ENCODE measurements around the gene HOXA2.
A peak's percentile ranks its signal among the peaks of the same experiment; 100 is the strongest.

Gene HOXA2

DNA sequence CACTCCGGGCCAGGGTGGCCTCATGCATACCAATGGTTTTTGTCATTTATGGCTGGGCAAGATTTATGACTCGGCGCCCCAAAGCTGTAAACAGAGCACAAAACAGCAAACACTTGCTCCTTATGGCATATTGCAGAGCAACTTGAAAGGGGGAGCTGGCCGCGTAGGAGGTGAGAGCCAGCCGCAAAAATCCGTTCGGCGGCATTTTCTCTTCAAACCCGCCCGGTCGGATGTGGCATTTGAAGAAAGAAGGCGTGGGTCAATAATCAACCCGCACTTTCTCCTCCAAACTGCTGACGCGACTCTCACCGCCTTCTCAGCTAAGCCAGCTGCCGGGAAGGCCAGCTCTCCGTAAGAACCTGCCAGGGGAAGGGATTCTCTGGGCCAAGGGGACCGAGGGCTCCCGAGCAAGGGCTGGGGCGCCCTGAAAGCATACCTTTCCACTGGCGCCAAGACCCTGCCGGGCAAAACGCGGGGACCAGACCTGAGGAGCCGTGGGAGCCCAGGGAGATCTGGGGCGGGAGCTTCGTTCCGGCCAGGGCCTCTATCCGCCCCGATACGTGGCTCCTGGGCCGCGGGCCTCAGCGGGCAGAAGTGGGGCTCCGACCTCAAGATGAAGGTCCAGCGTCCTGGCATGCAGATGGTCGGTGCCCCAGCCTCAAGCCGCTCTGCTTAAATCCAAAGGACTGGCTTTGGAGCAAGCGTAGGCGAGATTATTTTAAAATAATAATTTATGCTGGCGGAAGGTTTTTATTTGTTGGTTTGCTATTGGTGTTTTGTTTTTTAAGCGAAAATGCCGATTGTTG is 12.9 kb upstream of the HOXA2 start (continued):
- TF ChIP-seq ZBTB1 (tag by site-specific recombination; IDR thresholded peaks at IDR 0.05) = no peak
- peak; percentile 60; the same call in 1 of the 2 replicates for TF ChIP-seq ZNF600 (tag by site-specific recombination; IDR thresholded peaks at IDR 0.05)
- 0 out of 2 replicates have a peak, but pooled peaks have one; percentile 5 for TF ChIP-seq ZNF335 (tag by site-specific recombination; conservative IDR thresholded peaks at IDR 0.05)
- TF ChIP-seq ZNF521 (tag by site-specific recombination; IDR thresholded peaks at IDR 0.05) = no peak
- TF ChIP-seq BCL11B (tag by site-specific recombination; IDR thresholded peaks at IDR 0.05; ENCODE audit: low read depth) = no peak
- TF ChIP-seq PRDM2 (tag by site-specific recombination; IDR thresholded peaks at IDR 0.05; ENCODE audit: borderline replicate concordance) = no peak
- no peak for TF ChIP-seq ZNF837 (tag by site-specific recombination; IDR thresholded peaks at IDR 0.05)
- no peak for TF ChIP-seq GLI4 (tag by site-specific recombination; IDR thresholded peaks at IDR 0.05)
- TF ChIP-seq YY1 (tag by site-specific recombination; IDR thresholded peaks at IDR 0.05) = no peak
- TF ChIP-seq, protein P1, sequence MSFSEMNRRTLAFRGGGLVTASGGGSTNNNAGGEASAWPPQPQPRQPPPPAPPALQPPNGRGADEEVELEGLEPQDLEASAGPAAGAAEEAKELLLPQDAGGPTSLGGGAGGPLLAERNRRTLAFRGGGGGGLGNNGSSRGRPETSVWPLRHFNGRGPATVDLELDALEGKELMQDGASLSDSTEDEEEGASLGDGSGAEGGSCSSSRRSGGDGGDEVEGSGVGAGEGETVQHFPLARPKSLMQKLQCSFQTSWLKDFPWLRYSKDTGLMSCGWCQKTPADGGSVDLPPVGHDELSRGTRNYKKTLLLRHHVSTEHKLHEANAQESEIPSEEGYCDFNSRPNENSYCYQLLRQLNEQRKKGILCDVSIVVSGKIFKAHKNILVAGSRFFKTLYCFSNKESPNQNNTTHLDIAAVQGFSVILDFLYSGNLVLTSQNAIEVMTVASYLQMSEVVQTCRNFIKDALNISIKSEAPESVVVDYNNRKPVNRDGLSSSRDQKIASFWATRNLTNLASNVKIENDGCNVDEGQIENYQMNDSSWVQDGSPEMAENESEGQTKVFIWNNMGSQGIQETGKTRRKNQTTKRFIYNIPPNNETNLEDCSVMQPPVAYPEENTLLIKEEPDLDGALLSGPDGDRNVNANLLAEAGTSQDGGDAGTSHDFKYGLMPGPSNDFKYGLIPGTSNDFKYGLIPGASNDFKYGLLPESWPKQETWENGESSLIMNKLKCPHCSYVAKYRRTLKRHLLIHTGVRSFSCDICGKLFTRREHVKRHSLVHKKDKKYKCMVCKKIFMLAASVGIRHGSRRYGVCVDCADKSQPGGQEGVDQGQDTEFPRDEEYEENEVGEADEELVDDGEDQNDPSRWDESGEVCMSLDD (tag by site-specific recombination; IDR thresholded peaks at IDR 0.05) = peak; percentile 48
- no peak for TF ChIP-seq SCRT1 (tag by site-specific recombination; IDR thresholded peaks at IDR 0.05; ENCODE audit: borderline replicate concordance)
- TF ChIP-seq, protein P2, sequence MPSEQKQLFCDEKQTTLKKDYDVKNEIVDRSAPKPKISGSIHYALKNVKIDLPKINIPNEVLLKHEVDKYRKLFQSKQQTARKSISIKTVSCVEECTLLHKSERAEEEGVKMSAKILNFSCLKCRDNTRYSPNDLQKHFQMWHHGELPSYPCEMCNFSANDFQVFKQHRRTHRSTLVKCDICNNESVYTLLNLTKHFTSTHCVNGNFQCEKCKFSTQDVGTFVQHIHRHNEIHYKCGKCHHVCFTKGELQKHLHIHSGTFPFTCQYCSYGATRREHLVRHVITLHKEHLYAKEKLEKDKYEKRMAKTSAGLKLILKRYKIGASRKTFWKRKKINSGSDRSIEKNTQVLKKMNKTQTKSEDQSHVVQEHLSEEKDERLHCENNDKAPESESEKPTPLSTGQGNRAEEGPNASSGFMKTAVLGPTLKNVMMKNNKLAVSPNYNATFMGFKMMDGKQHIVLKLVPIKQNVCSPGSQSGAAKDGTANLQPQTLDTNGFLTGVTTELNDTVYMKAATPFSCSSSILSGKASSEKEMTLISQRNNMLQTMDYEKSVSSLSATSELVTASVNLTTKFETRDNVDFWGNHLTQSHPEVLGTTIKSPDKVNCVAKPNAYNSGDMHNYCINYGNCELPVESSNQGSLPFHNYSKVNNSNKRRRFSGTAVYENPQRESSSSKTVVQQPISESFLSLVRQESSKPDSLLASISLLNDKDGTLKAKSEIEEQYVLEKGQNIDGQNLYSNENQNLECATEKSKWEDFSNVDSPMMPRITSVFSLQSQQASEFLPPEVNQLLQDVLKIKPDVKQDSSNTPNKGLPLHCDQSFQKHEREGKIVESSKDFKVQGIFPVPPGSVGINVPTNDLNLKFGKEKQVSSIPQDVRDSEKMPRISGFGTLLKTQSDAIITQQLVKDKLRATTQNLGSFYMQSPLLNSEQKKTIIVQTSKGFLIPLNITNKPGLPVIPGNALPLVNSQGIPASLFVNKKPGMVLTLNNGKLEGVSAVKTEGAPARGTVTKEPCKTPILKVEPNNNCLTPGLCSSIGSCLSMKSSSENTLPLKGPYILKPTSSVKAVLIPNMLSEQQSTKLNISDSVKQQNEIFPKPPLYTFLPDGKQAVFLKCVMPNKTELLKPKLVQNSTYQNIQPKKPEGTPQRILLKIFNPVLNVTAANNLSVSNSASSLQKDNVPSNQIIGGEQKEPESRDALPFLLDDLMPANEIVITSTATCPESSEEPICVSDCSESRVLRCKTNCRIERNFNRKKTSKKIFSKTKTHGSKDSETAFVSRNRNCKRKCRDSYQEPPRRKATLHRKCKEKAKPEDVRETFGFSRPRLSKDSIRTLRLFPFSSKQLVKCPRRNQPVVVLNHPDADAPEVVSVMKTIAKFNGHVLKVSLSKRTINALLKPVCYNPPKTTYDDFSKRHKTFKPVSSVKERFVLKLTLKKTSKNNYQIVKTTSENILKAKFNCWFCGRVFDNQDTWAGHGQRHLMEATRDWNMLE (tag by site-specific recombination; conservative IDR thresholded peaks at IDR 0.05; ENCODE audit: low read depth) = no peak
- peak; percentile 96 for TF ChIP-seq HOXD13 (CRISPR knock-in tag; IDR thresholded peaks at IDR 0.05; ENCODE audit: borderline replicate concordance)
- TF ChIP-seq ZNF544 (tag by site-specific recombination; IDR thresholded peaks at IDR 0.05) = no peak
- peak; percentile 83 for TF ChIP-seq ZXDB (tag by site-specific recombination; IDR thresholded peaks at IDR 0.05)
- TF ChIP-seq INSM2 (tag by site-specific recombination; IDR thresholded peaks at IDR 0.05) = peak; percentile 89
- TF ChIP-seq SETDB1 (IDR thresholded peaks at IDR 0.05; ENCODE audit: insufficient read length, low read length) = no peak
- TF ChIP-seq, protein P3, sequence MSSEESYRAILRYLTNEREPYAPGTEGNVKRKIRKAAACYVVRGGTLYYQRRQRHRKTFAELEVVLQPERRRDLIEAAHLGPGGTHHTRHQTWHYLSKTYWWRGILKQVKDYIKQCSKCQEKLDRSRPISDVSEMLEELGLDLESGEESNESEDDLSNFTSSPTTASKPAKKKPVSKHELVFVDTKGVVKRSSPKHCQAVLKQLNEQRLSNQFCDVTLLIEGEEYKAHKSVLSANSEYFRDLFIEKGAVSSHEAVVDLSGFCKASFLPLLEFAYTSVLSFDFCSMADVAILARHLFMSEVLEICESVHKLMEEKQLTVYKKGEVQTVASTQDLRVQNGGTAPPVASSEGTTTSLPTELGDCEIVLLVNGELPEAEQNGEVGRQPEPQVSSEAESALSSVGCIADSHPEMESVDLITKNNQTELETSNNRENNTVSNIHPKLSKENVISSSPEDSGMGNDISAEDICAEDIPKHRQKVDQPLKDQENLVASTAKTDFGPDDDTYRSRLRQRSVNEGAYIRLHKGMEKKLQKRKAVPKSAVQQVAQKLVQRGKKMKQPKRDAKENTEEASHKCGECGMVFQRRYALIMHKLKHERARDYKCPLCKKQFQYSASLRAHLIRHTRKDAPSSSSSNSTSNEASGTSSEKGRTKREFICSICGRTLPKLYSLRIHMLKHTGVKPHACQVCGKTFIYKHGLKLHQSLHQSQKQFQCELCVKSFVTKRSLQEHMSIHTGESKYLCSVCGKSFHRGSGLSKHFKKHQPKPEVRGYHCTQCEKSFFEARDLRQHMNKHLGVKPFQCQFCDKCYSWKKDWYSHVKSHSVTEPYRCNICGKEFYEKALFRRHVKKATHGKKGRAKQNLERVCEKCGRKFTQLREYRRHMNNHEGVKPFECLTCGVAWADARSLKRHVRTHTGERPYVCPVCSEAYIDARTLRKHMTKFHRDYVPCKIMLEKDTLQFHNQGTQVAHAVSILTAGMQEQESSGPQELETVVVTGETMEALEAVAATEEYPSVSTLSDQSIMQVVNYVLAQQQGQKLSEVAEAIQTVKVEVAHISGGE (tag by site-specific recombination; conservative IDR thresholded peaks at IDR 0.05; ENCODE audit: low read depth) = 0 out of 2 replicates have a peak, but pooled peaks have one; percentile 16
- no peak for TF ChIP-seq ZNF530 (tag by site-specific recombination; IDR thresholded peaks at IDR 0.05; ENCODE audit: low read depth)
- TF ChIP-seq REPIN1 (tag by site-specific recombination; IDR thresholded peaks at IDR 0.05; ENCODE audit: low read depth) = no peak

Measured in HEK293 (cell line).